Fibroblast of upper back skin (primary cell): ENCODE data around the gene TSSK6.

Source experiments
- DNase-seq: peaks from one replicate; pipeline ENCODE4 v3.0.0-alpha.2; 2013

The TSSK6 gene

GRCh38 chr19:19502808-19503602 lies 12.3 kb downstream of the TSSK6 start:
- no peak for DNase-seq

GRCh38 chr19:19502281-19502680 lies 13.1 kb downstream of the TSSK6 start:
- DNase-seq = no peak

GRCh38 chr19:19501798-19502197 lies 13.6 kb downstream of the TSSK6 start:
- no peak for DNase-seq

GRCh38 chr19:19500975-19501644 lies 14.2 kb downstream of the TSSK6 start:
- no peak for DNase-seq

GRCh38 chr19:19499272-19499995 lies 15.9 kb downstream of the TSSK6 start:
- no peak for DNase-seq

GRCh38 chr19:19498255-19498991 lies 16.9 kb downstream of the TSSK6 start:
- DNase-seq = no peak

- no peak for DNase-seq
These were observed 19.4 kb downstream of the TSSK6 start for GRCh38 chr19:19495614-19496603.

GRCh38 chr19:19493841-19494546 lies 21.4 kb downstream of the TSSK6 start:
- no peak for DNase-seq

GRCh38 chr19:19492026-19492610 lies 23.2 kb downstream of the TSSK6 start:
- no peak for DNase-seq

GRCh38 chr19:19491321-19492025 lies 23.9 kb downstream of the TSSK6 start:
- DNase-seq = no peak

- DNase-seq = peak; percentile 83
These were observed 25.0 kb downstream of the TSSK6 start for GRCh38 chr19:19490214-19490968.

- no peak for DNase-seq
These were observed 25.5 kb downstream of the TSSK6 start for GRCh38 chr19:19489804-19490204.

- DNase-seq = peak; percentile 97
These were observed 26.3 kb downstream of the TSSK6 start for GRCh38 chr19:19488875-19489690.

GRCh38 chr19:19487950-19488874 lies 27.1 kb downstream of the TSSK6 start:
- no peak for DNase-seq

GRCh38 chr19:19487077-19487949 lies 28.0 kb downstream of the TSSK6 start:
- DNase-seq = no peak
